ENCODE results near the gene ADM5.

Gene ADM5

DNA sequence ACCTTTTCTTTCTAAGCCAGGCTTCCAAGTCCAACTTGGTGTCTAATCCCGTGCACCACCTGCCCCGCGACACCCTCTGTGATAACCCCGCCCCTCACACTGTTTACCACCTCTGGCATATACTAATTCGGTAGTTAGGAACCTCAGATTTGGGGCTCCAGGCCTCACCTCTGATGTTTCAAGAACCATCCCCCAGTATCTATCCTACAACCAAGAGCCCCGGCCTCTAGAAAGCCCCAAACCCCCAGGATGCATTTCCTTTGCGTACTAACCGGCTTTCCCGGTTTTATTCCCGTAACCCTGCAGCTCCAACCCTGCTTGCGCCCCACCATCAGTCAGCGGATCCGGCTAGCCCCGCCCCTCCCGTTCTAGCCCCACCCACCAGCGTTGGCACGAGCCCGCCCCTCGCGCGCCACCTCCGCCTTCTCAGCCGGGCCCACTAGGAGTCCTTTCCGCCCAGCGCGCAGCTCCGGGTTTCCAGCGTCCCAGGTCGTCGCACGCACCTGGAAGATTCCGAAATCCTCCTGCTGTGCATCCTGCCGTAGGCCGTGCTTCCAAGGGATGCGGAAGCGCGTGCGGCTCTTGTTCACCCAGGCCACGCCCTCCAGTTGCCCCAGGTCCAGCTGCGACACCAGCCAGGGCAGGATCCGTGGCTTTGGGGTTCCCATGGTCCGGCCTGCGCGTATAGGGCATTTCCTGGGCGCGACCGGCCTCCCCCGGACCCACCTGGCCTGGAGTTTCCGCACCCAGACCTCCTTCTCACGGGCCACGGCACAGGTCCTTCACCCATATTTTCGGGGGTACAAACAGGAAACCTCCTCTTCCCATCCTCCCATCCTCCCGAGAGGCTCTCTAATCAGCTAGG is 25.0 kb upstream of the ADM5 start:
- Histone ChIP-seq H3K9me3 (ENCODE audit: low read length) (peaks cover 4% of the 10 kb centered on the region), H2AFZ (ENCODE audit: low read depth, low read length) (no peak overlapping the region), H3K27me3 (ENCODE audit: insufficient read depth, low read length) (no peaks in the 10 kb centered on the region), H3K4me3 (ENCODE audit: low read length) (peak overlapping the region; percentile 65), H3K36me3 (ENCODE audit: insufficient read depth, low read length) (peaks cover 34% of the 10 kb centered on the region), H3K4me1 (ENCODE audit: insufficient read depth, low read length) (peaks cover 14% of the 10 kb centered on the region)

DNA sequence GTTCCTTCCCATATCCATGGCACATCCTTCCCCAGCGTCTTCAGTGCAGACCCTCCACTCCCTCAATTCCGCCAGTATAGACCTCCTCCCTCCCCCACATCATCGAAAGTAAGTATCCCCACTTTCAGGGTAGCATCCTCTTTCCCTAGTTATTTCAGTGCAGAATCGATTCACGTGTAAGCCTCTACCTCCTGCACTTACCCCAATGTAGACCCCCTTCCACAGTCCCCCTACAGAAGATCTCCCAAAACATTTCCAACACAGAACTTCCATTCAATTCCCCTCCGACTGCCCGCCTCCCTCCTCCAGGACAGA is 24.4 kb upstream of the ADM5 start:
- H3K36me3 ChIP-seq (ENCODE audit: insufficient read depth, low read length), result peaks cover 33% of the 10 kb centered on the region
- no peak overlapping the region for H2AFZ ChIP-seq (ENCODE audit: low read depth, low read length)
- peak overlapping the region; percentile 65 for H3K4me3 ChIP-seq (ENCODE audit: low read length)
- peaks cover 14% of the 10 kb centered on the region for H3K4me1 ChIP-seq (ENCODE audit: insufficient read depth, low read length)
- H3K27me3 ChIP-seq (ENCODE audit: insufficient read depth, low read length), result no peaks in the 10 kb centered on the region
- H3K9me3 ChIP-seq (ENCODE audit: low read length), result peaks cover 2% of the 10 kb centered on the region

GRCh38 chr19:49665351-49666119 is 23.9 kb upstream of the ADM5 start, which contains the start of the genes BCL2L12 and IRF3:
Gene BCL2L12 (plus strand): TSS chr19:49665933. CDS start chr19:49666693, 760 bp downstream.
Gene IRF3 (minus strand): TSS chr19:49665857. CDS start chr19:49664838, 1,019 bp downstream.
- H3K4me3 ChIP-seq (ENCODE audit: low read length), result peak within 1 kb of the TSS; percentile 65
- no peaks in the 10 kb centered on the region for H3K27me3 ChIP-seq (ENCODE audit: insufficient read depth, low read length)
- peaks cover 29% of the 10 kb centered on the region for H3K36me3 ChIP-seq (ENCODE audit: insufficient read depth, low read length)
- peaks cover 14% of the 10 kb centered on the region for H3K4me1 ChIP-seq (ENCODE audit: insufficient read depth, low read length)
- H2AFZ ChIP-seq (ENCODE audit: low read depth, low read length), result no peak within 1 kb of the TSS
- no peaks in the 10 kb centered on the region for H3K9me3 ChIP-seq (ENCODE audit: low read length)

GRCh38 chr19:49666120-49666444 is 23.3 kb upstream of the ADM5 start:
- Histone ChIP-seq H3K27me3 (ENCODE audit: insufficient read depth, low read length) (no peaks in the 10 kb centered on the region), H3K4me3 (ENCODE audit: low read length) (peak overlapping the region; percentile 65), H3K4me1 (ENCODE audit: insufficient read depth, low read length) (peaks cover 14% of the 10 kb centered on the region), H3K9me3 (ENCODE audit: low read length) (no peaks in the 10 kb centered on the region), H3K36me3 (ENCODE audit: insufficient read depth, low read length) (peaks cover 25% of the 10 kb centered on the region), H2AFZ (ENCODE audit: low read depth, low read length) (no peak overlapping the region)

GRCh38 chr19:49667473-49667872 is 21.9 kb upstream of the ADM5 start:
- no peak overlapping the region for H2AFZ ChIP-seq (ENCODE audit: low read depth, low read length)
- H3K27me3 ChIP-seq (ENCODE audit: insufficient read depth, low read length), result no peaks in the 10 kb centered on the region
- H3K4me1 ChIP-seq (ENCODE audit: insufficient read depth, low read length), result peaks cover 21% of the 10 kb centered on the region
- no peak overlapping the region for H3K4me3 ChIP-seq (ENCODE audit: low read length)
- no peaks in the 10 kb centered on the region for H3K9me3 ChIP-seq (ENCODE audit: low read length)
- H3K36me3 ChIP-seq (ENCODE audit: insufficient read depth, low read length), result peaks cover 14% of the 10 kb centered on the region

- Histone ChIP-seq H2AFZ (ENCODE audit: low read depth, low read length) (no peak overlapping the region), H3K27me3 (ENCODE audit: insufficient read depth, low read length) (no peaks in the 10 kb centered on the region), H3K4me1 (ENCODE audit: insufficient read depth, low read length) (peaks cover 17% of the 10 kb centered on the region), H3K36me3 (ENCODE audit: insufficient read depth, low read length) (peaks cover 11% of the 10 kb centered on the region), H3K4me3 (ENCODE audit: low read length) (no peak overlapping the region), H3K9me3 (ENCODE audit: low read length) (no peaks in the 10 kb centered on the region)
Observed at GRCh38 chr19:49669516-49669915, 19.9 kb upstream of the ADM5 start.

DNA sequence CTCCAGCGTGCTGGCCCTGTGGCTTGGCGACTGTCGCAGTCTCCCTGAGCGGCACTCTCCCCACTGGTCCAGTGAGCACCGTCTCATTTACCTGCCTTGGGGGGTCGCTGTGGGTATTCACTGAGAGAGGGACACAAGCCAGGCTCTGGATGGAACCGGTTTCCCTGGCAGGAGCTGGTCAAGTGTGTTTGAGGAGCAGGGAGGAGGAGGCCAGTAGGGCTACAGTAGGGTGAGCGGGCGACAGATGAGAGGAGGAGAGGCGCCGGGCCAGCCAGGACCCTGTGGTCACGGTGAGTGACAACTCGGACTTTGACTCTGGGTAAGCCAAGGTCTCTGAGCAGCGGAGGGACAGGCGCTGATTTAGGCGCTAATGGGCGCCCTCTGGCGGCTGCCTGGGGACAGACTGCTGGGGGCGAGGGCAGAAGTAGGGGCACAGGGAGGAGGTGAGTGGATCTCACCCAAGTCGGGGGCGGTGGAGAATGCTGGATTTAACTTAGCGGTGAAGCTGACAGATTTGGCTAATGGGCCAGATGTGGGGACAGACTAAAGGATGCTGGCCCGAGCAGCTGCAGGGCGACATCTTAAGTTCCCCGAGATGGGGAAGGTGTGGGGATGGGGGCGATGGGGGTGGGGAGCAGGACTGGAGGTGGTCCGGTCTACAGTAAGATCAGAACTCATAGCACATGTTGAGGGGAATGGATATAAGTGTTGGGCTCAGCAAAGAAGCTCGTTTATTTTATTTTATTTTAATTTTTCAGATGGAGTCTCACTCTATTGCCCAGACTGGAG is 17.1 kb upstream of the ADM5 start:
- Histone ChIP-seq H3K4me1 (ENCODE audit: insufficient read depth, low read length) (peaks cover 7% of the 10 kb centered on the region), H3K27me3 (ENCODE audit: insufficient read depth, low read length) (no peaks in the 10 kb centered on the region), H3K36me3 (ENCODE audit: insufficient read depth, low read length) (peaks cover 11% of the 10 kb centered on the region), H3K9me3 (ENCODE audit: low read length) (no peaks in the 10 kb centered on the region), H2AFZ (ENCODE audit: low read depth, low read length) (peak overlapping the region; percentile 39), H3K4me3 (ENCODE audit: low read length) (peak overlapping the region; percentile 27)

DNA sequence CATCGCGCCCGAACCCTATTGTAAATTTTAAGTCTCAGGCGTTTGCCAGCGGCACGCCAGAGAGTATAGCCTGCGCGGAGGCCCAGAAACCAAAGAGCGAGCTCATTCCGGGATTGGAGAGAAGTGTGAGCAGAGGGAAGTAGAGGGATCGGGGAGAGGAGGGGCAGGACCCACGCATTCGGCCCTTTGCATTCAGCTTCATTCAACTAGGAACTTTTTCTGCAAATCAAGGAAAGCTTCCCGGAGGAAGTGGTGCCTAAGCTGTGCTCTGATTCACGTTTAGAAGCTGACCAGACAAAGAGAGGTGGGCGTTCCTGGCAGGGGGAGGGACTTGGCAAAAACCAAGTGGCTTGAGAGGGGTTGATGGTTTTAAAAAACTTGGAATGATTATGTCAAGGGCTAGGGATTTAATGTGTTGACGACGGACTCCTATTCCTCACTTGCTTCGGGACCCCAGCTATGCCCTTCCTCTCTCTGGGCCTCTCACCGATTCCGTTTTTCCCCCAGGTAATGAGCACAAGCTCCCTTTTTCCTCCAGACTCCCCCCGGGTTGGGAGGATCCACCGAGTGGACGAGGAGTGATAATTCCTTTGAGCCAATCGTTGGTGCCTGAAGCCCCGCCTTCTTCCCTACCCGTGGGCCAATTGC is 13.1 kb upstream of the ADM5 start:
- H3K4me1 ChIP-seq (ENCODE audit: insufficient read depth, low read length), result peaks cover 34% of the 10 kb centered on the region
- H3K27me3 ChIP-seq (ENCODE audit: insufficient read depth, low read length), result no peaks in the 10 kb centered on the region
- no peaks in the 10 kb centered on the region for H3K9me3 ChIP-seq (ENCODE audit: low read length)
- peak overlapping the region; percentile 73 for H2AFZ ChIP-seq (ENCODE audit: low read depth, low read length)
- peaks cover 9% of the 10 kb centered on the region for H3K36me3 ChIP-seq (ENCODE audit: insufficient read depth, low read length)
- H3K4me3 ChIP-seq (ENCODE audit: low read length), result peak overlapping the region; percentile 52

DNA sequence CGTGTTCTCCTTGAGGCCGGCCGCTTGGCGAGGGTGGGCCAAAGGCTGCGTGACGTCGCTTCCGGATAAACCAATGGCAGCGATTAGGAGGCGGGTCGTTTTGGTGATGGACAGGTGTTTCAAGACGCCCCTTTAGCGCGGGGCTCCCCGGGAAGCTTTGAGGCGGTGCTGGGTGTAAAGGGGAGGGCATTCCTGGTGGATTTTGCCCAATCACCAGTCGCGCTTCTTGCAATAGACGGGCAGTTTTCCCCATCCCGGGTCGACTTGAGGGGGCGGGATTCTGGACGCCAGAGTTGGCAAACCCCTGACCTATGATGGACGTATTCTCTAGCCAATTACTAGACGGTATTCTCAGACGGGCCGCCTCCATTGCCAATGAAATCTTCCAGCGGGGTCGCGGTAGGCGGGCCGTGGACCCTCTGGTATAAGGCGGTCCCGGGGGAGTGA is 12.6 kb upstream of the ADM5 start:
- H2AFZ ChIP-seq (ENCODE audit: low read depth, low read length), result no peak overlapping the region
- H3K27me3 ChIP-seq (ENCODE audit: insufficient read depth, low read length), result no peaks in the 10 kb centered on the region

DNA sequence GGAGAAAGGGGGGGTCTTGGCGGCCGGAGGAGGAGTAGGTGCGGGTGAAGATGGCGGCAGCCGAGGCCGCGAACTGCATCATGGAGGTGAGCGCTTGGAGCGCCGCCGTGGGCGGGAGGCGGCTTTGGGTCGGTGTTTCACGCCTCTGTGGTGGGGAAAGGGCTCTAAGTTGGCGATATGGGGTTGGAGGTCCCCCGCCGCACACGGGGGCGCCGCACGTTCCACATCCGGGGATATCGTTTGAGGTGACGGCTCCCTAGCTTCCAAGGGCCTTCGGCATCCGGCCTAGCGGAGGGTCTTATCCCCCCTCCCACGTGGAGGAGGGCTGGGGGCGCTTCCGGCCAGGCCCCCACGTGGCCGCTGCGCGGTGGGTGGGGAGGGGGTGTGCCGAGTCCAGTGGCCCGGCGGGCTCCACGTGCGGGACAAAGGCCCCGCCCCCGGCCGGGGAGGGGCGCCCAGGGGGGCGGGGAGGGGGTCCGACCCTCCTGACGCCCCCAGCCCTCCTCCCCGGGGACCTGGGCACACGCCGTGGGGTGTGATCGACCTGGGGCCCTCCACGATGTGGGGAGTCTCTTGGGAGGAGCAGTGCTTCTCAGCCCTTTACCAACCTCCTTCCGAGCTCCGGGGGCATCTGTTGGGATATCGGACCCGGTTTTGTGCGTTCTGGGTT is 12.0 kb upstream of the ADM5 start, which contains the start of gene PRMT1:
TSS of gene PRMT1 (plus strand) at position 41 of the 670 bp plus-strand sequence. CDS start at position 51, 10 bp downstream.
- Histone ChIP-seq H3K4me3 (ENCODE audit: low read length) (peak within 1 kb of the TSS; percentile 95), H2AFZ (ENCODE audit: low read depth, low read length) (peak within 1 kb of the TSS; percentile 73), H3K4me1 (ENCODE audit: insufficient read depth, low read length) (peaks cover 28% of the 10 kb centered on the region), H3K27me3 (ENCODE audit: insufficient read depth, low read length) (no peaks in the 10 kb centered on the region), H3K36me3 (ENCODE audit: insufficient read depth, low read length) (peaks cover 18% of the 10 kb centered on the region), H3K9me3 (ENCODE audit: low read length) (no peaks in the 10 kb centered on the region)

More for the DNA sequence above, 12.6 kb upstream of the ADM5 start:
- Histone ChIP-seq H3K4me3 (ENCODE audit: low read length) (peak overlapping the region; percentile 95), H3K9me3 (ENCODE audit: low read length) (no peaks in the 10 kb centered on the region), H3K36me3 (ENCODE audit: insufficient read depth, low read length) (peaks cover 12% of the 10 kb centered on the region), H3K4me1 (ENCODE audit: insufficient read depth, low read length) (peaks cover 32% of the 10 kb centered on the region)

GRCh38 chr19:49677901-49678674 is 11.3 kb upstream of the ADM5 start:
- H3K4me3 ChIP-seq (ENCODE audit: low read length), result peak overlapping the region; percentile 95
- H3K9me3 ChIP-seq (ENCODE audit: low read length), result no peaks in the 10 kb centered on the region
- peaks cover 28% of the 10 kb centered on the region for H3K4me1 ChIP-seq (ENCODE audit: insufficient read depth, low read length)
- H3K27me3 ChIP-seq (ENCODE audit: insufficient read depth, low read length), result no peaks in the 10 kb centered on the region
- peaks cover 23% of the 10 kb centered on the region for H3K36me3 ChIP-seq (ENCODE audit: insufficient read depth, low read length)
- H2AFZ ChIP-seq (ENCODE audit: low read depth, low read length), result no peak overlapping the region
